Islet precursor cell (in vitro differentiated cells): ENCODE data around the gene ACAA1.

Source experiments
- DNase-seq: peaks from one replicate; pipeline ENCODE4 v3.0.0-alpha.2; 2018

Gene ACAA1

DNA sequence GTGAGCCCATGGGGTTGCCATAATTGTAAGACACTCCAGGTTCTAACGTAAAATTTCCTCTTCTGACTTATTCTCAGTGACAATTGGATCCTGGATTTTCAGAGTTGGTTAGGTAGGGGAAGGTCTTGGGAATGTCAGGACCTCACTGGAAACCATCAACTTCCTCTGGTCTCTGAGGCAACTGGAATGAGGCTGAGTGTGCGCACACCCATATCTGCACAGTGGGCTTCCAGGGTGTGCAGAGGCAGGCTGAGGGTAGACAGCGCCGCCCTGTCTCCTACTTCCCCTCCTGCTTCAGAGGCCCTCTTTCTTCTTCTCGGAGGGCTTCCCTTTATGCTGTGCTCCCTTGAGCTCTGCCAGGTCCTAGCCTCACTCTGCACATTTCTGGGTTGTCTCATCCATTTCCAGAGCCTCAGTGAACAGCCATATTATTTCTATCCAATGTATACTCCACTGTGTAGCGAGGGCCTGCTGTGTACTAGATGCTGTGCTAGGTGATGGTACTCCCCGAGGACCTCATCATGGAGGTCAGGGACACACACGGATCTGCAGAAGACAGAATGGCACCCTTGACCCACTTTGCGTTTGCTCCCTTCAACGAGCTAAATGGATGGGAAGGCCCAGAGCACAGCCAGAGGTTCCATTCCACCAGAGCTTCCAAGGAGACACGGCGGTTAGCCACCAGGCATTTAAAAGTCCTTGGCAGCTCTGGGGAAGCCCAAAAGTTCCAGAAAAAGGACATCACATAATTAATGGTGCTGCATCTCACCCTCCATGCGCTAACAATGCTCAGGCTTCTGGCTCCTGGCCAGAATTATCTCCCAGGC lies 18.3 kb downstream of the ACAA1 start:
- DNase-seq: no peak

DNA sequence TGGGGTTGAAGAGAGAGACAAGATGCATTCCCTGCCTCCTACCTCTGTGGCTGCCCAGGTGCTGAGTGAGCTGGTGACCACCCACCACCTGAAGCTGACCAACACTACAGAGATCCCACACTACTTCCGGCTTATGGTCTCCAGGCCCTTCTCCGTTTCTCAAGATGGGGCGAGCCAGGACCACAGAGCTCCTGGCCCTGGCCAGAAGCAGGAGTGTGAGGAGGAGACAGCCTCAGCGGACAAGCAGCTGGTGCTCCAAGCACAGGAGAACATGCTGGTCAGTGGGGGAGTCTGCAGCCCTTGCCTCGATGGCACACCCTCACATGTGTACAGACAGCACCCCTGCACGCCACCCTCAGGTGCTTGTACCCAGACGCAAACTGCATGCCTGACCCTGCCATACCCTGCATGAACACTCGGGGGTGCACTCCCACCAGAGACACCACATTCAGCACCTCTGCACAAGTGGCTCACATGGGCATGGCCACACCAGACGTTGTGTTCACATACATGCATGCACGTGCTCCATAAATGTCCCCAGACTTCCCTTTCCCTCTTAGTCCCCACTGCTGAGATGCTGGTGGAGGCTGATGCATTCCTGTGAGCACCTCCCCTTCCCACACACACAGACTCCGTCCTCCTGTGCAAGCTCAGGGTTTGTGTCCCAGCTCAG lies 19.0 kb downstream of the ACAA1 start:
- peak; percentile 81 for DNase-seq

DNA sequence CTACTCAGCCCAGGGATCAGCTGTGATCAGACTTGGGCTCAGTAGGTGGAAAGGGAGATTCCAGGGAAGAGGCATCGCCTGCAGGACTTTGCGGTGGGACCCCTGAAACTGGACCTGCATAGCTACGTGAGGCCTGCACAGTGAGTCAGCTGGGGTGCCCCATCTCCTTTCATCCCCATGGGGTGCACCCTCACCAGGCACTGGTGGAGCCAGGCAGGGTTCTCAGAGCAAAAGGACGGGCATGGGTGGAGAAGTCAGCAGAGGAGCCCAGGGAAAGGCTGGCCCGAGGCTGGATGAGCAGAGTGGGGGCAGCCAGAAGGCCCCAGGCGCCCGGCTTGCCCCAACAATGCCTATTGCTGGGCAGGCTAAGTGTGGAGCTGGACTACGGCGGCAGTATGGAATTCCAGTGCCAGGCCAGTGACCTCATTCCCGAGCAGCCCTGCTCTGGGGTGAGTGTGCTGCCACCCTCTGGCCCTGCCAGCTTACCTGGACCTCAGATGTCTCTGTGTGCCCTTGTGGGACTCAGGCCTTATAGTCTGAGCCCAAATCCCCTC lies 19.7 kb downstream of the ACAA1 start:
- DNase-seq: no peak

DNA sequence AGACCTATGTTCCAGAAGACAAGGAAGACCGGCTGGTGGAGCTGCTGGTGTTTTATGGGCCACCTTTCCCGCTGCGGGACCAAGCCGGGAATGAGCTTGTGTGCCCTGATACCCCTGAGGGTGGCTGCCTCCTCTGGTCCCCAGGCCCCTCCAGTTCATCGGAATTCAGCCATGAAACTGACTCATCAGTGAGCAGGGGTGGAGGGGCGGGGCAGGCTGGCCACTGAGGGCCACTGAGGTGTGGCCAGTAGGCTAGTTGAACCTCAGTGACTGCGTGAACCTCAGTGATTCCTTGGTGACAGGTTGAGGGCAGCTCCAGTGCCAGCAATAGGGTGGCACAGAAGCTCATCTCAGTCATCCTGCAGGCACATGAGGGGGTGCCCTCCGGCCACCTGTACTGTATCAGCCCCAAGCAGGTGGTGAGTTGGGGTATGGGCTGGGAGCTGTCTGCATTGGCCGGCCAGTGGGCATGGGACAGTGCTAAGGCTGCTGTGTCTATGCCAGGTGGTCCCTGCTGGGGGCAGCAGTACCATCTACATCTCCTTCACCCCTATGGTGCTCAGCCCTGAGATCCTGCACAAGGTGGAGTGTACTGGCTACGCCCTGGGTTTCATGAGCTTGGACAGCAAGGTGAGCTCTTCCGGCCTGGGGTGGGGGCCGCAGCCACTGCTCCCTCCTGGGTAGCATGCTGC lies 20.3 kb downstream of the ACAA1 start:
- DNase-seq: peak; percentile 53

DNA sequence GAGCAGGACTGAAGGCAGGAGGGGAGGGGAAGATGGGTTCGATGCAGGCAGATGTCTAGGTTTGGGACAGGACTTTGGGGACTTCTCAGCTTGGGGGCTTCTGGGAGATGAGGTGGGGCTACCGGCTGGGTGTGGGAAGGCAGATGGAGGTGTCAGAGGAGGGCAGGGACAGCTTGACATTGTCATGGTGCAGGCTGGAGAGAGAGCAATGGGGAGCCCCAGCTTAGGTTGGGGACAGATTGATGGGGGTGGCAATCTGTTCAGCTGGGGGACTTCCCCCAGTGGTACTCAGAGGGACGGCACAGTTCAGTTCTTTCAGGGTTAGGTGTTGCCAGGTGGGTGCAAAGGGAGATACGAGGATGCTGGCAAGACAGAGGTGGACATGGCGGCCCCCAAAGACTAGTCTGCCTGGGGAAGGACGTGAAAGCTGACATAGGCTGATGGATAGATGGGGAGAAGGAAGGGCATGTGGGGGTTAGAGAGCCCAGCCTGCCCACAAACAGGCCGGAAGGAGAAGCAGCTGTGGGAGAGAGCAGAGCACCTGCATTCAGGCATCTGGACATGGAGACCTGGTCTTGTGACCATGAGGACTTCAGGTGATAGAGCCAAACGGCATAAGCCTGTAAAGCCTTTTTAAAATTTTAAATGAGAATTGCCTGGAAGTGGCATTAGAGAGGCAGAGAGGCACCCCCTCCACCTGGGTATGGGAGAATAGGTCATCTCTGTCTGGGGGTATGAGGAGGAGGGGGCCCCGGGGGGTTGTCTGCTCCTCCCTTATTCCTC lies 21.1 kb downstream of the ACAA1 start:
- peak; percentile 36 for DNase-seq

DNA sequence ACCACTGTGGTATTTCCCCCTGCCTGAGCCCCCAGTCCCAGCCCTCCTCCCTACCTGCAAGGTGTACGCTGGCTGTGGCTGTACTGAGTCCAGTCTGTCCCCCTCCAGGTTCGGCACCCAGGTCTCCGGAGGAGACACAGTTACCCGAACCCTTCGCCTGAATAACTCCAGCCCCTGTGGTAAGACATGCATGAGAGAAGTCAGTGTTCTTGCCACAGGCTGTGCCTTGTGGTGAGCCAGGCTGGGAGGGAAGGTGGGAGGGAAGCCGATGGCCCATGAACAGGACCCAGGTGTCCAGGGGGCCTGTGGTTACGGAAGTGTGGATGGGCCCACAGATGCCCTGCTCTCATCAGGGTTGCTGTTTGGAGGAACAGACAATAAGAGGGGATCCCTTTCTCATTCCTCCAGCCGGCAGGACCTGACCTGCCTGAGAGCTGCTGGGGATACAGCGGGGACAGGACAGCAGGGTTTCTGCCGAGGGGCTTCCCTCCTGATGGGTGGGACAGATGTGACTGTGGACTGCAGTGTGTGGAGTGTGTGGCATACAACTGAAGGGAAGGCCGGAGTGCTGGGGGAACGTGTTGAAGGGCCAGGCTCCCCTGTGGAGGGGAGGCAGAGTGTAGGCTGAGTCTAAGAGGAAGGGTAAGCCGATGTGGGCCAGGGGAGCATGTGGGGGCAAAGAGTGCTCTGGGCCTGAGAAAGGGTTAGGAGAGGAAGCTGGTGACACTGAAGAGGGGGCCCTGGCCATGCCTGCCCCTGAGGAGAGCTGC lies 21.9 kb downstream of the ACAA1 start:
- peak; percentile 52 for DNase-seq

DNA sequence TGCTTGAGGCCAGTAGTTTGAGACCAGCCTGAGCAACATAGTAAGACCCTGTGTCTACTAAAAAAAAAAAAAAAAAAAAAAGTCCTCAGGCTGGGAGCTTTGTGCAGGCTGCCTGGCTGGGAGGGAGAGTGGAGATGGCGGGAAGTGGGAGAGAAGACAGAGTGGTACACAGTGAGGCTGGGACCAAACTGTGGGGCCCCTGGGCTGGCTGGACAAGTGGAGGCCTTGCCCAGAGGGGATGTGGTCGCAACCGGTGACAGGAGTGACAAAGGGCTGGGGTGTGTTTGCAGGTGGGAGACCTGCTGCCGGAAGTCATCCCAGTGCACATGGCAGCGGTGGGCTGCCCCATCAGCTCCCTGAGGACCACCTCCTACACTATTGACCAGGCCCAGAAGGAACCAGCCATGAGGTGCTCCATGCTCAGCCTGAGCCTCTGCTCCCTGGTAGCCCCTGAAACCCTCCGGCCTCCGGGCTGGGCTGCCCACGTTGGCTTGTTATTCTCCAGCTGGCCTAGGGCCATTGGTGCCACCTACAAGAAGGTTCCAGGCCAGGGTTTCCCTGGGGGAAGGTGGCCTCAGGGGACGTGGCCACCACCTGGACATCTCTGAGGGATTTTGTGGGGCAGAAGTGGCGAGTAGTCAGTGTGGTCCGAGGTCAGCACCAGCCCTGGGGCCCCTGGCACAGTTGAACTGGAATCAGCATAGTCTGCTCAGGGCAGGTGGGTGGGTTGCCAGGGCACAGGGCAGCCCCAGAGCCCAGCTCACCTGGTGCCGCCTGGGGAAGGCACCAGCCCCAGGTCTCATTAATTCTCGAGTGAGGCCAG lies 22.7 kb downstream of the ACAA1 start:
- DNase-seq: peak; percentile 45

DNA sequence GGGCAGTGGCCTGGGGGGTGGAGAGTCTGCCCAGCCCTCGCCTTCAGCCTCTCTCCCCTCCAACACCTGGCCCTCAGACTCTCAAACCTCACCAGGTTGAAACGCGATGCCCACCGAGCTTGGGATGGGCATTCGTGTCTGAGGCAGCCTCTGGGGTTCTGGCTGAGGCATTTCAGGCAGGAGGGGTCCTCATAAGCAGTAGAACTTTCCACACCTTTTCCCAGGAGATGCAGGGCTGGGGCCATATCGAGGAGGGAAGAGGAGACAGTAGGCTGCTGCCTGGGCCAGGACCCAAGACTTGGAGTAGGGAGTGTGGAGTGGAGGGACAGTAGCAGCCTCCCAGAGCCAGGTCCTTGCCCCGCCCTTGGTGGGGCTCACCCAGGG lies 24.6 kb downstream of the ACAA1 start:
- peak; percentile 42 for DNase-seq

DNA sequence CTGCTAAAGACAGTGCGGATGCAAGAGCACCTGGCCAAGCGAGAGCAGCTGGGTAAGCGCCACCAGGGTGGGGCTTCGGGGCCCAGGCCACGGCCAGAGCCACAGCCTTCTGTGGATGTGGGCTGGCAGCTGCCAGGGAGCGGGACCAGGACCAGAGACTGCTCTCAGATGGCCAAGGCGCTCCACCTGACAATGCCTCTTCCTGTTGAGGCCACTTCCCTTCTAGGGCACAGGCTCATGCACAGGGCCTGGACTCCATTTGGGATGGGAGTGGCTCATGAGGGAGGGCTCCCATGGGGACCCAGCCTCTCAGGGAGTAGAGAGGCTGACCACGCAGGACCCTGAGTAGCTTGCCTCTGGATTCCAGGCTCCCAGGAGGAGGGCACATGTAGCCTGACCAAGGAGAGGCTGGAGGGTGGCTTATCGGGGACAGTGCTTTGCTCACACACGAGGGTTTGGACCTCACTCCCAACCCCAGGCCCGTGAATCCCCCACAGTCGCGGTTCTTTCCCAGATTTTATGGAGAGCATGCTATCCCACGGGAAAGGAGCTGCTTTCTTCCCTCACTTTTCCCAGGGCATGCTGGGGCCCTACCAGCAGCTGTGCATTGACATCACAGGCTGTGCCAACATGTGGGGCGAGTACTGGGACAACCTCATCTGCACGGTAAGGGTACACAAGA lies 25.1 kb downstream of the ACAA1 start:
- DNase-seq: peak; percentile 47

DNA sequence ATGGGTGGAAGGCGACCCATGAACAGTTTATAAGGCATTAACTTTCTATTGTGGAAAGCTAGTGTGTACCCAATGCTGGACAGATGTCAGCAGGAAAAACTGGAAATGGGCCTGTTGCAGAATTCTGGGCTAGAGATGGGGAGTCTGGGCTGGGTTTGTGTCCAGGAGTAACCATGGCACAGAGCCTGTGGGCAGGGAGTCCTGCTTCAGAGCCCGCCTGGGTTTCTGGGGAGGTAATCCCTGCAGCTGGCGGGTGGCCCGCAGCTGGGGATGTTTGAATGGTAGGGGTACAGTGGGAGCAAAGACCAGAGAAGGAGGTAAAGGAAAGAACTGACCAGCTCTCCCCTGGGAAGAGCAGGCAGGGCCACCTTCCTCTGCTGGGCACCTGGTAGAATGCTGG lies 25.7 kb downstream of the ACAA1 start:
- no peak for DNase-seq

DNA sequence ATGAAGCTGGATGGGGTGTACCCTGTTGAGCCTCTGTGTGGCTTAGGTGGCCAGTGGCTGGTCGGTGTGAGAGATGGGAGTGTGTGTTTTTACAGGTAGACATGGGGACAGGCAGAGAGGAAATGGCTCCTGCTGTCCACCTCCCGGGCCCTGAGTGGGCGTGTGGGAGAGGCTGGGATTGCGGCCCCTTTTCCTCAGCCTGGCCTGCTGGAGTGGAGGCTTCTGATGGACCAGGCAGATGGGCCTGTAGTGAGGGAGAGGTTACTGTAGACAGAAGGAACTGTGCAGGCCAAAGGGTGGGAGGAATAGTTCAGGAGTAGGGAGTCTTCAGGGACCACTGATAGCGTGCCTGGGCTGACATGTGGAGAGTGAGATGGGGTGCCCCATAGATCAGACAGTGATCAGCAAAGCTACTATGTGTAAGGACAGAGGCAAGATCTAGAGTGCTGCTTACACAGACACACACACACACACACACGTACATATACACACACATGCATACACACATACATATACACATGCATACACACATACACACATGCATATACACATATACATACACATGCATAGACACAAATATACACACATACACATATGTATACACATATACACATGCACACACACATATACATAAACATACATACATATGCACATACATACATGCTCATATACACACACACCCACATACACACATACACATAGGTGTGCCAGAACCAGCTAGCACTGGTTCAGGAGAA lies 26.4 kb downstream of the ACAA1 start:
- DNase-seq: peak; percentile 38

DNA sequence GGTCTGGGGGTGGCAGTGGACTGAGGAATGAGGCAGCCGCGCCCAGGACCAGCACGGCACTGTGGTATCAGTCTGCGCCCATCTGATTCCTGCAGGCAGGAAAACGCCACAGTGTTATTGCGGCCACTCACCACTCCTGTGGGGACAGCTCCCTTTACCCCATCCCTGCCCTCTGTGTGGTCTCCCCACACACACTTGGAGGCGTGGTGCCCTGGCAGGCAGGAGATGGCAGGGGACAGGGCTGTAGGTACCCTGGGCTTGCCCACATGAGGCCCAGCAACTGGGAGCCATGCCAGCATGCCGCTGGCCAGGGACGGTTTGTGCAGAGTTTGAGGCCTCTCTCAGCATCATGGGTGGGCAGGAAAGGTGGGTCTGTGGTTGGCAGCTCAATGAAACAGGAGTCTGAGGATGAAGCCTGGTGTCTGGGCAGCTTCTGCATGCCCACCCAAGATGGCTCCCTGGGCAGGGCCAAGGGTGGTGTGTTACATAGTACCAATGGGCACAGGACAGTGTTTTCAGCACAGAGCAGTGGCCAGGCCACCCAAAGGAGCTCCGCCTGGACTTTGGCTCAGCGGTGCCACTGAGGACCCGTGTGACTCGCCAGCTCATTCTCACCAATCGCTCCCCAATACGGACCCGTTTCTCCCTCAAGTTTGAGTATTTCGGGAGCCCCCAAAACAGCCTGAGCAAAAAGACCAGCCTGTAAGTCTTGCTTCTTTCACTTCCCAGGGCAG lies 27.2 kb downstream of the ACAA1 start:
- peak; percentile 43 for DNase-seq

DNA sequence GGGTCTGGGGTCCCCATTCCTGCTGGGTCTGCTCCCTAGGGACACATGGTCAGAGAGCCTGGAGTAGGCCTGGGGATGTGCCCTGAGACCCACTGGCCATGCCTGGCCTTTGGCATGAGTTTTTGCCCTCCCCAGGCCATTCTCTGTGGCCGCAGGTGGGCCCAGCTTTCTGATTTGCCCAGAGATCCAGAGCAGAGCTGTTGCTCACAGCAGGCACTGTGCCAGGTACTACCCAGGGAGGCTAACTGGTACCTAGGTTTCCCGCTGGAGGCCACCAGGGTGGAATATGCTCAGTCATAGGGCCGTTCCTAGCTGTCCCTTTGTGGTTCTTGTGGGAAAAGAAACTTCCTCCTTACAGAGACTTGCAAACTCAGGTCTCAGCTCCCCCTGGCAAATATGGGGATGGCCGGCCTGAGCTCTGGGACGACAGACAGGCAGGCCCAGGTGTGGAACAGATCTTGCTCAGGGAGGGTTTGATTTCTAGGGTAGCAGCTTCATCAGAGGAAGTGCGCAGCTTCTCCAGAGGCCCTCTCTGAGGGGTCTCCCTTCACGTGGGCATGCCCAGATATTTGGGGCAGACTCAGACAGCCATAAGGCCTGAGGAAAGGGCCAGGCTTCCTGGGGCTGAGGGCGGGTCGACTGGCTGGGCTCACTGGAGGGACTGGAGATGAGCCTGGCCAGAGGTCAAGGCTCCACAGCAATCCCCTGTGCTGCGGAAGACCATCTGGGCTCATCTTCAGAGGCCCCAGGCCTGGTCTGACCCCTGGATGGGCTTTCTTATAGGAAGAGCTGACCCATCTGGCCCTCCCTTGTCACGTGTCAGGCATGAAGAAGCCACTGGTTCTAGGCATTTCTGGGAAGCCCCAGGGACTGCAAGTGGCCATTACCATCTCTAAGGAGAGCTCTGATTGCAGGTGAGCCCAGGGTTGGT lies 28.0 kb downstream of the ACAA1 start:
- peak; percentile 44 for DNase-seq

DNA sequence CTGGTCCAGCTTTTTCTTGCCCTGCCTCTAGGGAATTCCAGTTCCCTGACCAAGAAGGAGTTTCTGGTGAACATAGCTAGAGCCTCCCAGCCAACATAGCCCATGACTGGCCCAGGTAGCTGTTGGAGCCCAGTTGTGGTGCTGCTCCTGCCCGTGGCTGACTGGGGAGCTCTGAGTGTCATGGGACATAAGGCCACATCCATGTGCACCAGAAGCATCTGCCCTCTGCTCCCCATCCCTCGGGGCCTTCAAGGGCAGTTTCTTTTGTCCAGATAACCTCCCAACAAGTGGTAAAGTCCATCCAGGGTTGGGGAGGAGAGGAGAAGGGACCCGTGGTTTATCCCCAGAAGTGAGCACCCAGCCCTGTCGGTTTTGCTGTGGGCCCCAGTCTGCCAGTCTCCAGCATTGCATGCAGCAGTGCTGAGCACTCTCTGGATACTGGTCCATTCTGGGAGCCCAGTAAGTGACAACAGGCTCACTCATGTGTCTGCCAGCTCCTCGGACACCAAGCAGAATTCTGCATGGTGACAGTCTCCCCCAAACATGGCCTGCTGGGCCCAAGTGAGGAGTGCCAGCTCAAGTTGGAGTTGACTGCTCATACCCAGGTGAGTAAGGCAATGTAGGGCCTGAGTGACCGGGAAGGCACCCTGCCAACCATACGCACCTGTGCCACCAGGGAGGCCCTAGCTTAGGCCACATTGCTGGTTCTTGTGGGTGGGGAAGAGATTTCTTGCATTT lies 28.8 kb downstream of the ACAA1 start:
- DNase-seq: peak; percentile 49

DNA sequence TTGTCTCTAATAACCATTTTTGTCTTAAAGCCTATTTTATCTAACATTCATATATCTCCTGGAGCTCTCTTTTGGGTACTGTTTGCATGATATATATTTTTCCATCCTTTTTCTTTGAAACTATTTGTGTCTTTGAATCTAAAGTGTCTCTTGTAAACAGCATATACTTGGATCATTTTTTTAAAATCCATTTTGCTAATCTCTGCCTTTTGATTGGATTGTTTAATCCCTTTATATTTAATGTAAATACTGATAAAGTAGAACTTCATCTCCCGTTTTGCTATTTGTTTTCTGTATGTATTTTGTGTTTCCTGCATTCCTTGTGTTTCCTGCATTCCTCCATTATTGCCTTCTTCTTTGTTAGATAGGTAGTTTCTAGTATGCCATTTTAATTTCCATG lies 31.4 kb downstream of the ACAA1 start:
- DNase-seq: no peak

DNA sequence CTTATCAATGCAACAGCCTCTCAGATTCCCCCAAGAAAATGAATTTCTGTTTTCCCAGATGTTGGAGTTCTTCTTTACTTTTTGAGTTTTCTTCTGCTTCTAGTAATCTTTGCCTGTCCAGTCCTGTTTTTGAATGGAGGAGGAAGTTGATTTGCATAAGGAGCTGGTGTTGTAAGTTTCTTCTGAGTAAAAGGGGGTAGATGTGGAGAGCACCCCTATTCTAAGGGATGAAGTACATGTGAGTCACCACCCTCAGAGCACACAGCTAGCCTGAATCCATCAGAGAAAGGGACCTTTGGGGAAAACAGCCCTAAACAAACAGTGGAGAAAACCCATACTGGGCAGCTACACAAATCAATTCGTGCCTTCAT lies 34.5 kb downstream of the ACAA1 start:
- no peak for DNase-seq

DNA sequence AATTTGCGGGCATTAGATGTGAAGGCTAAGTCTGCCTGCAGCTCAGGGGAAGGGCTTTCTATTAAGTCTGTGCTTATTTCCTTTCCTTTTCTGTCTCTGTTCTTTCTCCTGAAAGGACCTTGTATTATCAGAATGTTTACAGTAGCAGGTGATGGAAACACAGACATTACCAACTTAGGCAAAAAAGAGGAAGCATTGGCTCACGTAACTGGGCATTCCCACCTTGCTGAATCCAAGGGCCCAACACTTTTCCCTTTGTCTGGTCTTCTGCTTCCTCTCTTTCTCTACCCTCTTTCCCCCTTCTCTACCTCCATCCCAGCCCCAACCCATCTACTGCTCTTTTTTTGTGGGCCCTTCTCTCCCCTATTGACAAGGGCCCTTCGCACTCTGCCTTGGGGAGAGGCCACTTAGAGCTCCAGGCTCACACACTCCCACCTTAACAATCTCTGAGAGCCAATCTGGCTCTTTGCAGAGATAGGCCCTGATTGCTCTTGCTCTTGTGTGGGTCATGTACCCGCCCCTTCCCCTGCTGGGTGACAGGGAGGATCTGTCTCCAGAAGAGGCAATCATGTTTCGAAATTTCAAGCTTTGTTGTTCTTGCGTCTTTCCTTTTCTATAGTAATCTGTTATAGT lies 35.0 kb downstream of the ACAA1 start:
- DNase-seq: peak; percentile 45
